ENCODE data around the gene SH3RF3. TPM values are rescaled to one million over a fixed set of nuclear protein-coding genes. Genes with fewer than 3 reads are reported as not detected.

The SH3RF3 gene
- total RNA-seq, 1 experiment from 2014 or later = not detected

DNA sequence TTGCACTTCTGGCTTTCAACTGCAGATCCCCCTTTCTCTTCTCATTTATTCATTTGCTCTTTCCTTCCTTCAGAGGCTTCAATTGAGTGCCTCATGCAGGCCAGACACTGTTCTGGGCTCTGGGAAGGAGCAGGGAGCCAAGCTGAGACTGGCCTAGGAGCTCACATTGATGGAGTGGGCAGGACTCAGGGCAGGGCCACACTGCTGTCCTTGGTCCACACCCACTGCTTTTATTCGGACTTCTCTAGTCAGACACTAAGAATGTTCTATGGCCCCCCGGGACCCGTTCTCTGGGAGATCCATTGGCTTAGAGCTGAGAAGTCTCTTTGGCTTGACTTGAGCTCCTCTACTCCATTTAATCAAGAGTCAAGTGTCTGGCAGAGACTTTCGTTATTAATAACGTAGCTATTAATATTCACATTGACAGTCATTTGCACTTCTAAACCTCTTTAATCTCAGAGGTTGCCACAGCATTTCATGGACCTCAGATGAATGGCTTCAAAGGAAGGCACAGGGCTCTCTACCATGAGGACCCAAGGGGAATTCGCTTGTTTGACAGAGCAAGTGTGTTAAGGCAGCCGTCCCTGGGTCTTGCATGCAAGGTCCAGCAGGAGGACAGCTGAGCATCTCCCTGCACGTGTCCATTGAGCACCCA is 20.1 kb downstream of the SH3RF3 start:
- Histone ChIP-seq H3K27me3 (ENCODE audit: insufficient read depth, low read length) (peaks cover 9% of the 10 kb centered on the region; the same call in 1 of the 2 replicates), H3K4me1 (ENCODE audit: control insufficient read depth in 1 of 2, insufficient read depth in 2 of 2, low read length in 2 of 2) (no peaks in the 10 kb centered on the region), H3K9ac (ENCODE audit: low read length) (no peak overlapping the region), H3K9me3 (ENCODE audit: control insufficient read depth in 1 of 2, insufficient read depth in 1 of 2, low read depth in 1 of 2, low read length in 2 of 2) (no peaks in the 10 kb centered on the region), H3K36me3 (ENCODE audit: control insufficient read depth in 1 of 2, insufficient read depth in 2 of 2, low read length in 2 of 2) (no peaks in the 10 kb centered on the region), H3K79me2 (ENCODE audit: insufficient read depth, low read length) (no peaks in the 10 kb centered on the region), H3K4me2 (ENCODE audit: low read length) (no peak overlapping the region), H2AFZ (ENCODE audit: low read depth, low read length, poor library complexity, severe bottlenecking) (no peak overlapping the region), H4K20me1 (ENCODE audit: insufficient read depth) (no peaks in the 10 kb centered on the region), H3K27ac (ENCODE audit: low read depth, low read length) (no peak overlapping the region), H3K9me2 (ENCODE audit: insufficient read depth) (no peaks in the 10 kb centered on the region), H3K4me3 (replicated peaks in 1 of 2; ENCODE audit: low read depth in 1 of 2, low read length in 2 of 2) (no peak overlapping the region)
- ATAC-seq = no peak
- no peak for TF ChIP-seq YY1 (IDR thresholded peaks at IDR 0.05; ENCODE audit: extremely low read depth, insufficient replicate concordance, low read depth, low read length)
- TF ChIP-seq SIN3A (IDR thresholded peaks at IDR 0.05; ENCODE audit: low read depth) = no peak
- TF ChIP-seq, protein P1, sequence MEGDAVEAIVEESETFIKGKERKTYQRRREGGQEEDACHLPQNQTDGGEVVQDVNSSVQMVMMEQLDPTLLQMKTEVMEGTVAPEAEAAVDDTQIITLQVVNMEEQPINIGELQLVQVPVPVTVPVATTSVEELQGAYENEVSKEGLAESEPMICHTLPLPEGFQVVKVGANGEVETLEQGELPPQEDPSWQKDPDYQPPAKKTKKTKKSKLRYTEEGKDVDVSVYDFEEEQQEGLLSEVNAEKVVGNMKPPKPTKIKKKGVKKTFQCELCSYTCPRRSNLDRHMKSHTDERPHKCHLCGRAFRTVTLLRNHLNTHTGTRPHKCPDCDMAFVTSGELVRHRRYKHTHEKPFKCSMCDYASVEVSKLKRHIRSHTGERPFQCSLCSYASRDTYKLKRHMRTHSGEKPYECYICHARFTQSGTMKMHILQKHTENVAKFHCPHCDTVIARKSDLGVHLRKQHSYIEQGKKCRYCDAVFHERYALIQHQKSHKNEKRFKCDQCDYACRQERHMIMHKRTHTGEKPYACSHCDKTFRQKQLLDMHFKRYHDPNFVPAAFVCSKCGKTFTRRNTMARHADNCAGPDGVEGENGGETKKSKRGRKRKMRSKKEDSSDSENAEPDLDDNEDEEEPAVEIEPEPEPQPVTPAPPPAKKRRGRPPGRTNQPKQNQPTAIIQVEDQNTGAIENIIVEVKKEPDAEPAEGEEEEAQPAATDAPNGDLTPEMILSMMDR (IDR thresholded peaks at IDR 0.05 in 2 of 3, conservative IDR thresholded peaks at IDR 0.05 in 1 of 3; ENCODE audit: borderline replicate concordance in 1 of 3, insufficient read depth in 1 of 3, low read depth in 2 of 3, low read length in 2 of 3) = no peak
- TF ChIP-seq SP1 (IDR thresholded peaks at IDR 0.05; ENCODE audit: low read depth) = no peak
- no peak for TF ChIP-seq FOSL1 (IDR thresholded peaks at IDR 0.05; ENCODE audit: low read depth)
- ChIA-PET POLR2A (no interaction called here), CTCF (no interaction called here), RAD21 (ENCODE audit: low non-redundant PET in 1 of 2, low total read pairs in 2 of 2, uncharacterized antibody in 2 of 2, unreplicated experiment in 2 of 2) (no interaction called here)
- intact Hi-C loops (cut with micrococcal nuclease) = no loop called here
- DNase-seq (ENCODE audit: low read depth, low spot score) = no peak
- BruUV-seq (replicated peaks) = no TSS peak

DNA sequence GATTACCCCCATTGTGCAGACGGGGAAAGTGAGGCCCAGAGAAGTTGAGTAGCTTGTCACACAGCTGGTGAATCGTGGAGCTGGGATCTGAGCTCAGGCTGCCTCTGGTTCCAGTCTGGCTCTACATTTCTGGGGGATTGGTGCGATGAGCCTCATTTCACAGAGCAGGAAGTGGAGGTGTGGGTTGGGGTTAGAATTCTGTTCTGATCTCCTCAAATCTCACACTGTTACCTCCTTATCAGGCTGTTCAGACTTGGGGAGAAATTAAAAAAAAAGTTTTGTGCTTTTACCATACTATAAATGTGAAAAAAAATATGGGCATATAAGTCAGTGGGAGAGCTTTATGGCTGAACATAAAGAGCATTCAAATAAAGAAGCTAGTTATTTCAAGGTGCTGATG is 21.6 kb downstream of the SH3RF3 start:
- POLR2A ChIA-PET = no interaction called here
- no peak overlapping the region for H3K4me2 ChIP-seq (ENCODE audit: low read length)
- H3K9me2 ChIP-seq (ENCODE audit: insufficient read depth) = no peaks in the 10 kb centered on the region
- no peaks in the 10 kb centered on the region for H3K36me3 ChIP-seq (ENCODE audit: control insufficient read depth in 1 of 2, insufficient read depth in 2 of 2, low read length in 2 of 2)
- no peak for ATAC-seq
- H3K79me2 ChIP-seq (ENCODE audit: insufficient read depth, low read length) = no peaks in the 10 kb centered on the region
- intact Hi-C loops (cut with micrococcal nuclease) = no loop called here
- H3K9ac ChIP-seq (ENCODE audit: low read length) = no peak overlapping the region
- BruUV-seq (replicated peaks) = no TSS peak
- DNase-seq (ENCODE audit: low read depth, low spot score) = no peak
- H4K20me1 ChIP-seq (ENCODE audit: insufficient read depth) = no peaks in the 10 kb centered on the region
- CTCF ChIA-PET = no interaction called here
- H3K27me3 ChIP-seq (ENCODE audit: insufficient read depth, low read length) = peaks cover 9% of the 10 kb centered on the region; the same call in 1 of the 2 replicates
- H3K4me1 ChIP-seq (ENCODE audit: control insufficient read depth in 1 of 2, insufficient read depth in 2 of 2, low read length in 2 of 2) = no peaks in the 10 kb centered on the region
- no peak overlapping the region for H3K27ac ChIP-seq (ENCODE audit: low read depth, low read length)
- RAD21 ChIA-PET (ENCODE audit: low non-redundant PET in 1 of 2, low total read pairs in 2 of 2, uncharacterized antibody in 2 of 2, unreplicated experiment in 2 of 2) = no interaction called here
- H3K9me3 ChIP-seq (ENCODE audit: control insufficient read depth in 1 of 2, insufficient read depth in 1 of 2, low read depth in 1 of 2, low read length in 2 of 2) = no peaks in the 10 kb centered on the region
- H3K4me3 ChIP-seq (replicated peaks in 1 of 2; ENCODE audit: low read depth in 1 of 2, low read length in 2 of 2) = no peak overlapping the region
- H2AFZ ChIP-seq (ENCODE audit: low read depth, low read length, poor library complexity, severe bottlenecking) = no peak overlapping the region
- TF ChIP-seq ATF3 (IDR thresholded peaks at IDR 0.05) (no peak), SRF (IDR thresholded peaks at IDR 0.05; ENCODE audit: low read depth) (no peak), EZH2phosphoT487 (IDR thresholded peaks at IDR 0.05; ENCODE audit: borderline replicate concordance) (no peak), EGR1 (IDR thresholded peaks at IDR 0.05; ENCODE audit: low read depth) (no peak), JUND (IDR thresholded peaks at IDR 0.05) (no peak), TCF7L2 (IDR thresholded peaks at IDR 0.05; ENCODE audit: borderline replicate concordance, extremely low read depth, insufficient read depth, insufficient read length) (no peak), SIN3A (IDR thresholded peaks at IDR 0.05; ENCODE audit: low read depth) (no peak), REST (IDR thresholded peaks at IDR 0.05; ENCODE audit: low read depth) (no peak)

Measured in HCT116 (cell line).